ENCODE measurements around the gene ELFN2. TPM values are rescaled to one million over a fixed set of nuclear protein-coding genes. Genes with fewer than 3 reads are reported as not detected.

The ELFN2 gene
- total and polyA plus RNA-seq, 2 donors (not counting 3 experiments of a cell fraction or from before 2014, with no cell fraction given) = 0.41 to 1.3 TPM

DNA sequence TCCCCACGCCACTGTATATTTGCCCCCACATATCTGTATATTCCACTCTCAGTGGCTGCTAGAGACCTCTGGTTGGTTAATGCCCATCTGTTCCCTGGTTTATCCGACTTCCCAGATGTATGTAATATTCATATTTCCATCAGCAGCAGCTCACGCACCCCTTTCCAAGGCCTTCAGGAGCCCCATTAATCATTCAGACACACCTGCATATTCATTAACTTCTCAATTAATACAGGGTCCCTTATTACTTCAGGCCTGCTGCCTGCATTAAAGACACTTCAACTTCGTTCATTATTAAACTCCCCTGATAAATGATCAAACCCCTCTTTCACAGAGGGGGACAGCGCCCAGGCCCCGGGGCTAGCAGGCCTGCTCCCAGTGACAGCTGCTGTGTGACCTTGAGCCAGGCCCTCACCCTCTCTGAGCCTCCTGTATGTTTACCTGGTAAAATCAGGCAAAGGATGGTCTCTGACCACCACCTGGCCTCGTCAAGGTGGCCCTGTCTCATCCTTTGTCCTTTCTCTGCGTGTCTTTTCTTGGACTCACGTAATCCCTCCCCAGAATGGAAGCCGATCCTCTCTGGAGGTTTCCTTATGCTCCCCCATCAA lies 34.5 kb downstream of the ELFN2 start:
- BruUV-seq (replicated peaks) = no TSS peak
- H3K27me3 ChIP-seq (ENCODE audit: control insufficient read depth in 2 of 2, insufficient read depth in 2 of 2, low read length in 2 of 2) = no peaks in the 10 kb centered on the region
- intact Hi-C loops (cut with micrococcal nuclease) (no loop called here), dilution Hi-C loops (cut with MboI; ENCODE audit: extremely low pct_ligation_motif_present, low sequenced_read_pairs) (no loop called here)
- no peak for FAIRE-seq
- no peaks in the 10 kb centered on the region for H4K20me1 ChIP-seq (replicated peaks; ENCODE audit: control insufficient read depth, extremely low read depth, insufficient read depth, low read length)
- H3K36me3 ChIP-seq (ENCODE audit: control insufficient read depth in 2 of 2, extremely low read depth in 1 of 2, insufficient read depth in 2 of 2, low read length in 2 of 2) = no peaks in the 10 kb centered on the region
- H3K9ac ChIP-seq (replicated peaks; ENCODE audit: extremely low read depth, insufficient read depth, low read length) = no peak overlapping the region
- H3K27ac ChIP-seq (ENCODE audit: insufficient read depth, low read depth, low read length) = no peak overlapping the region
- H2AFZ ChIP-seq (ENCODE audit: low read depth, low read length) = no peak overlapping the region
- H3K9me1 ChIP-seq (replicated peaks; ENCODE audit: control insufficient read depth, extremely low read depth, insufficient read depth, low read length) = no peaks in the 10 kb centered on the region
- H3K4me3 ChIP-seq (replicated peaks in 1 of 3; ENCODE audit: insufficient read depth in 1 of 3, low read depth in 1 of 3, low read length in 3 of 3) = no peak overlapping the region
- no peaks in the 10 kb centered on the region for H3K4me1 ChIP-seq (ENCODE audit: control insufficient read depth, extremely low read depth, insufficient read depth, low read length)
- no peak overlapping the region for H3K4me2 ChIP-seq (ENCODE audit: insufficient read depth, low read length)
- DNase-seq (ENCODE audit: low read depth, low spot score) = no peak
- POLR2A ChIA-PET = interaction anchor here (0.7 kb wide), 1 partner anchor 151 kb away, joined by 4 read pairs; no protein-coding TSS in a partner anchor
- H3K79me2 ChIP-seq (ENCODE audit: control insufficient read depth, insufficient read depth, low read length) = no peaks in the 10 kb centered on the region
- H3K9me3 ChIP-seq (replicated peaks; ENCODE audit: control insufficient read depth, insufficient read depth, low read length) = no peaks in the 10 kb centered on the region
- TF ChIP-seq, protein P1, sequence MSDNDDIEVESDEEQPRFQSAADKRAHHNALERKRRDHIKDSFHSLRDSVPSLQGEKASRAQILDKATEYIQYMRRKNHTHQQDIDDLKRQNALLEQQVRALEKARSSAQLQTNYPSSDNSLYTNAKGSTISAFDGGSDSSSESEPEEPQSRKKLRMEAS (IDR thresholded peaks at IDR 0.05; ENCODE audit: insufficient read depth, insufficient read length) = no peak
- TF ChIP-seq POLR2AphosphoS5 (IDR thresholded peaks at IDR 0.05; ENCODE audit: insufficient read depth, low read depth, low read length) (no peak), FOS (IDR thresholded peaks at IDR 0.05; ENCODE audit: borderline replicate concordance, insufficient read depth, low read length) (no peak), EZH2 (IDR thresholded peaks at IDR 0.05; ENCODE audit: borderline replicate concordance, low read depth, low read length, severe bottlenecking) (no peak), POLR2A (IDR thresholded peaks at IDR 0.05; ENCODE audit: low read depth, low read length) (no peak), GATA2 (IDR thresholded peaks at IDR 0.05; ENCODE audit: insufficient read depth, insufficient read length, low read depth, low read length) (no peak), JUN (IDR thresholded peaks at IDR 0.05; ENCODE audit: borderline replicate concordance, insufficient read depth, insufficient read length, low read depth) (no peak), MYC (IDR thresholded peaks at IDR 0.05; ENCODE audit: low read depth, low read length) (no peak)
- TF ChIP-seq, protein P2, sequence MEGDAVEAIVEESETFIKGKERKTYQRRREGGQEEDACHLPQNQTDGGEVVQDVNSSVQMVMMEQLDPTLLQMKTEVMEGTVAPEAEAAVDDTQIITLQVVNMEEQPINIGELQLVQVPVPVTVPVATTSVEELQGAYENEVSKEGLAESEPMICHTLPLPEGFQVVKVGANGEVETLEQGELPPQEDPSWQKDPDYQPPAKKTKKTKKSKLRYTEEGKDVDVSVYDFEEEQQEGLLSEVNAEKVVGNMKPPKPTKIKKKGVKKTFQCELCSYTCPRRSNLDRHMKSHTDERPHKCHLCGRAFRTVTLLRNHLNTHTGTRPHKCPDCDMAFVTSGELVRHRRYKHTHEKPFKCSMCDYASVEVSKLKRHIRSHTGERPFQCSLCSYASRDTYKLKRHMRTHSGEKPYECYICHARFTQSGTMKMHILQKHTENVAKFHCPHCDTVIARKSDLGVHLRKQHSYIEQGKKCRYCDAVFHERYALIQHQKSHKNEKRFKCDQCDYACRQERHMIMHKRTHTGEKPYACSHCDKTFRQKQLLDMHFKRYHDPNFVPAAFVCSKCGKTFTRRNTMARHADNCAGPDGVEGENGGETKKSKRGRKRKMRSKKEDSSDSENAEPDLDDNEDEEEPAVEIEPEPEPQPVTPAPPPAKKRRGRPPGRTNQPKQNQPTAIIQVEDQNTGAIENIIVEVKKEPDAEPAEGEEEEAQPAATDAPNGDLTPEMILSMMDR (IDR thresholded peaks at IDR 0.05; ENCODE audit: extremely low read depth in 1 of 2, insufficient read depth in 1 of 2, low read depth in 1 of 2, low read length in 2 of 2) = no peak
- CTCF ChIA-PET = no interaction called here

Measured in endothelial cell of umbilical vein (primary cell).